GM06990 (cell line): ENCODE results near the gene CAPN7.
"Not testable (repeated sequence)": the region's sequence is repeated elsewhere in the genome, so short reads cannot be mapped to it uniquely, and the experiment has no call there.

Source experiments
- DNase-seq: peaks from one replicate; pipeline ENCODE4 v3.0.0-alpha.2; 2011; ENCODE audit not compliant: insufficient read length; ENCODE audit errors: extremely low read depth
- H3K27me3 ChIP-seq: replicated peaks from 2 replicates; pipeline ENCODE4 v1.6.0; 2011; ENCODE audit warnings: low read length; ENCODE audit not compliant: control insufficient read depth, insufficient read depth
- H3K36me3 ChIP-seq: 2 replicates; pipeline ENCODE4 v1.5.1; 2011; ENCODE audit warnings: low read length; ENCODE audit not compliant: control insufficient read depth, insufficient read depth
- H3K4me3 ChIP-seq: replicated peaks from 2 replicates; pipeline ENCODE4 v1.5.1; 2011; ENCODE audit warnings: low read depth, mild to moderate bottlenecking, control low read depth, low read length
- CTCF ChIP-seq: IDR thresholded peaks from 2 replicates; pipeline ENCODE4 v1.5.1; 2011; ENCODE audit warnings: low read length, control low read depth, mild to moderate bottlenecking, inconsistent platforms; ENCODE audit not compliant: insufficient read depth, poor library complexity, severe bottlenecking

CAPN7 gene

GRCh38 chr3:15164340-15164739, 41.7 kb upstream of the CAPN7 start:
- no peak for TF ChIP-seq CTCF
- Histone ChIP-seq H3K27me3 (no peaks in the 10 kb centered on the region), H3K36me3 (no peaks in the 10 kb centered on the region), H3K4me3 (no peak overlapping the region)
- no peak for DNase-seq

GRCh38 chr3:15165061-15165460, 41.0 kb upstream of the CAPN7 start:
- Histone ChIP-seq H3K4me3 (no peak overlapping the region), H3K27me3 (no peaks in the 10 kb centered on the region), H3K36me3 (no peaks in the 10 kb centered on the region)
- TF ChIP-seq CTCF = no peak
- no peak for DNase-seq

GRCh38 chr3:15166391-15166790, 39.7 kb upstream of the CAPN7 start:
- not testable (repeated sequence) for H3K4me3 ChIP-seq, H3K27me3 ChIP-seq, DNase-seq, H3K36me3 ChIP-seq

- Histone ChIP-seq H3K4me3 (no peak overlapping the region), H3K27me3 (no peaks in the 10 kb centered on the region; the same call in 1 of the 2 replicates)
- no peak for TF ChIP-seq CTCF
These were observed 35.0 kb upstream of the CAPN7 start for GRCh38 chr3:15171096-15171495.

GRCh38 chr3:15172806-15173205, 33.2 kb upstream of the CAPN7 start:
- no peak overlapping the region for H3K4me3 ChIP-seq
- H3K36me3 ChIP-seq = no peaks in the 10 kb centered on the region
- H3K27me3 ChIP-seq = no peaks in the 10 kb centered on the region; the same call in 1 of the 2 replicates
- no peak for DNase-seq
- TF ChIP-seq CTCF = no peak

More at GRCh38 chr3:15171096-15171495, 35.0 kb upstream of the CAPN7 start:
- H3K36me3 ChIP-seq = no peaks in the 10 kb centered on the region
- DNase-seq = no peak

- Histone ChIP-seq H3K4me3 (no peak overlapping the region), H3K36me3 (no peaks in the 10 kb centered on the region), H3K27me3 (no peaks in the 10 kb centered on the region; the same call in 1 of the 2 replicates)
- DNase-seq = no peak
- no peak for TF ChIP-seq CTCF
These were observed 31.1 kb upstream of the CAPN7 start for GRCh38 chr3:15174953-15175352.
